ENCODE results near the gene FGD3. TPM values are rescaled to one million over a fixed set of nuclear protein-coding genes. Genes with fewer than 3 reads are reported as not detected.

Gene FGD3
- total and polyA plus RNA-seq, 9 of the 15 experiments (the other 6 are each of a cell fraction or from before 2014, with no cell fraction given), result 0.07 to 1.3 (median 0.29) TPM

DNA sequence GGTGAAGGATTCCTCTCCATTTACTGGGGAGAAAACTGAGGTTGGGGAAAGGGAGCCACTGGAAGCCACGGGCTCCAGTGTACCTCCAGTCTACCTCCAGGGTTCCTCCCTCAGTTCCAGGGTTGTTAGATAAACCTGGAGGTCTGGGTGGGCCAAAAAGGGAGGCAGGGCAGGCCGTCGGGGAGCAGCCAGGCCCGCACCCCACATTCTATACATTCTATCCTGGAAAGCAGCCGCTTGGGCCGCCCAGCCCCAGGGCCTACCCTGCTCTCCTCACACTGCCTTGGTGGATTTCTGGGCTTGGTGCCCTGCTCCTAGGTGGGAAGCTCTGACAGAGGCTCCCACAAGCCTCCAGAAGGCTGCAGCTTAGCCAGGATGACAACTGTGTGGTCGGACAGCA is 93.1 kb downstream of the FGD3 start:
- H4K20me1 ChIP-seq (replicated peaks; ENCODE audit: control insufficient read depth, insufficient read depth, low read length), result no peaks in the 10 kb centered on the region
- H3K27ac ChIP-seq (ENCODE audit: extremely low read depth, low read depth, low read length), result no peak overlapping the region
- no peaks in the 10 kb centered on the region for H3K9me1 ChIP-seq (ENCODE audit: control insufficient read depth, insufficient read depth, low read length)
- in situ Hi-C loops (cut with MboI), result no loop called here
- no peaks in the 10 kb centered on the region for H3K9me3 ChIP-seq (replicated peaks; ENCODE audit: control insufficient read depth, insufficient read depth, low read depth, low read length)
- no peak overlapping the region for H3K4me3 ChIP-seq
- POLR2A ChIA-PET, result interaction anchor here (0.6 to 1.9 kb wide), 2 partner anchors 13 to 26 kb away, joined by 3 to 4 read pairs; no protein-coding TSS in a partner anchor
- H3K79me2 ChIP-seq (ENCODE audit: control insufficient read depth, insufficient read depth, low read length), result no peaks in the 10 kb centered on the region
- CTCF ChIA-PET (ENCODE audit: low intra/inter-chr PET ratio), result no interaction called here
- H2AFZ ChIP-seq (ENCODE audit: low read depth, low read length), result no peak overlapping the region
- H3K36me3 ChIP-seq (ENCODE audit: control insufficient read depth, insufficient read depth, low read length), result no peaks in the 10 kb centered on the region
- peaks cover 7 to 33% of the 10 kb centered on the region in 2 experiments; a peak in 3 of 5 replicates for H3K4me1 ChIP-seq (replicated peaks in 1 of 2; ENCODE audit: control insufficient read depth in 2 of 2, insufficient read depth in 2 of 2, low read length in 2 of 2)
- BruUV-seq (replicated peaks), result no TSS peak
- H3K4me2 ChIP-seq (ENCODE audit: insufficient read depth, low read length), result no peak overlapping the region
- TF ChIP-seq HDAC8 (tag; IDR thresholded peaks at IDR 0.05) (no peak), PML (IDR thresholded peaks at IDR 0.05; ENCODE audit: low read length) (no peak), ZKSCAN1 (IDR thresholded peaks at IDR 0.05; ENCODE audit: low read depth, low read length) (no peak), CHD4 (IDR thresholded peaks at IDR 0.05; ENCODE audit: insufficient read depth, insufficient replicate concordance, low read depth, low read length, poor library complexity, severe bottlenecking) (no peak), HMG20B (CRISPR knock-in tag; IDR thresholded peaks at IDR 0.05) (no peak), ZFP36 (IDR thresholded peaks at IDR 0.05; ENCODE audit: low read depth, low read length, partially characterized antibody) (no peak), EP400 (IDR thresholded peaks at IDR 0.05) (no peak), SREBF2 (CRISPR knock-in tag; IDR thresholded peaks at IDR 0.05) (no peak), HMGN3 (IDR thresholded peaks at IDR 0.05; ENCODE audit: borderline replicate concordance, extremely low read depth, insufficient read length, low read depth, low read length) (no peak), SIRT6 (IDR thresholded peaks at IDR 0.05; ENCODE audit: low read depth, low read length) (no peak), TRIM24 (IDR thresholded peaks at IDR 0.05) (no peak), EGR1 (conservative IDR thresholded peaks at IDR 0.05) (no peak), ZNF263 (CRISPR knock-in tag; IDR thresholded peaks at IDR 0.05; ENCODE audit: borderline replicate concordance) (no peak)
- TF ChIP-seq, protein P1, sequence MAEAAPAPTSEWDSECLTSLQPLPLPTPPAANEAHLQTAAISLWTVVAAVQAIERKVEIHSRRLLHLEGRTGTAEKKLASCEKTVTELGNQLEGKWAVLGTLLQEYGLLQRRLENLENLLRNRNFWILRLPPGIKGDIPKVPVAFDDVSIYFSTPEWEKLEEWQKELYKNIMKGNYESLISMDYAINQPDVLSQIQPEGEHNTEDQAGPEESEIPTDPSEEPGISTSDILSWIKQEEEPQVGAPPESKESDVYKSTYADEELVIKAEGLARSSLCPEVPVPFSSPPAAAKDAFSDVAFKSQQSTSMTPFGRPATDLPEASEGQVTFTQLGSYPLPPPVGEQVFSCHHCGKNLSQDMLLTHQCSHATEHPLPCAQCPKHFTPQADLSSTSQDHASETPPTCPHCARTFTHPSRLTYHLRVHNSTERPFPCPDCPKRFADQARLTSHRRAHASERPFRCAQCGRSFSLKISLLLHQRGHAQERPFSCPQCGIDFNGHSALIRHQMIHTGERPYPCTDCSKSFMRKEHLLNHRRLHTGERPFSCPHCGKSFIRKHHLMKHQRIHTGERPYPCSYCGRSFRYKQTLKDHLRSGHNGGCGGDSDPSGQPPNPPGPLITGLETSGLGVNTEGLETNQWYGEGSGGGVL (CRISPR knock-in tag; IDR thresholded peaks at IDR 0.05), result no peak
- TF ChIP-seq, protein P2, sequence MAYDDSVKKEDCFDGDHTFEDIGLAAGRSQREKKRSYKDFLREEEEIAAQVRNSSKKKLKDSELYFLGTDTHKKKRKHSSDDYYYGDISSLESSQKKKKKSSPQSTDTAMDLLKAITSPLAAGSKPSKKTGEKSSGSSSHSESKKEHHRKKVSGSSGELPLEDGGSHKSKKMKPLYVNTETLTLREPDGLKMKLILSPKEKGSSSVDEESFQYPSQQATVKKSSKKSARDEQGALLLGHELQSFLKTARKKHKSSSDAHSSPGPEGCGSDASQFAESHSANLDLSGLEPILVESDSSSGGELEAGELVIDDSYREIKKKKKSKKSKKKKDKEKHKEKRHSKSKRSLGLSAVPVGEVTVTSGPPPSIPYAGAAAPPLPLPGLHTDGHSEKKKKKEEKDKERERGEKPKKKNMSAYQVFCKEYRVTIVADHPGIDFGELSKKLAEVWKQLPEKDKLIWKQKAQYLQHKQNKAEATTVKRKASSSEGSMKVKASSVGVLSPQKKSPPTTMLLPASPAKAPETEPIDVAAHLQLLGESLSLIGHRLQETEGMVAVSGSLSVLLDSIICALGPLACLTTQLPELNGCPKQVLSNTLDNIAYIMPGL (CRISPR knock-in tag; IDR thresholded peaks at IDR 0.05), result no peak
- TF ChIP-seq, protein P3, sequence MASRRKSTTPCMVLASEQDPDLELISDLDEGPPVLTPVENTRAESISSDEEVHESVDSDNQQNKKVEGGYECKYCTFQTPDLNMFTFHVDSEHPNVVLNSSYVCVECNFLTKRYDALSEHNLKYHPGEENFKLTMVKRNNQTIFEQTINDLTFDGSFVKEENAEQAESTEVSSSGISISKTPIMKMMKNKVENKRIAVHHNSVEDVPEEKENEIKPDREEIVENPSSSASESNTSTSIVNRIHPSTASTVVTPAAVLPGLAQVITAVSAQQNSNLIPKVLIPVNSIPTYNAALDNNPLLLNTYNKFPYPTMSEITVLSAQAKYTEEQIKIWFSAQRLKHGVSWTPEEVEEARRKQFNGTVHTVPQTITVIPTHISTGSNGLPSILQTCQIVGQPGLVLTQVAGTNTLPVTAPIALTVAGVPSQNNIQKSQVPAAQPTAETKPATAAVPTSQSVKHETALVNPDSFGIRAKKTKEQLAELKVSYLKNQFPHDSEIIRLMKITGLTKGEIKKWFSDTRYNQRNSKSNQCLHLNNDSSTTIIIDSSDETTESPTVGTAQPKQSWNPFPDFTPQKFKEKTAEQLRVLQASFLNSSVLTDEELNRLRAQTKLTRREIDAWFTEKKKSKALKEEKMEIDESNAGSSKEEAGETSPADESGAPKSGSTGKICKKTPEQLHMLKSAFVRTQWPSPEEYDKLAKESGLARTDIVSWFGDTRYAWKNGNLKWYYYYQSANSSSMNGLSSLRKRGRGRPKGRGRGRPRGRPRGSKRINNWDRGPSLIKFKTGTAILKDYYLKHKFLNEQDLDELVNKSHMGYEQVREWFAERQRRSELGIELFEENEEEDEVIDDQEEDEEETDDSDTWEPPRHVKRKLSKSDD (conservative IDR thresholded peaks at IDR 0.05; ENCODE audit: low read length), result no peak
- DNase-seq (ENCODE audit: extremely low read depth in 1 of 4, low spot score in 3 of 4) (no peak), ATAC-seq (no peak), FAIRE-seq (no peak)
- H3K27me3 ChIP-seq (ENCODE audit: control insufficient read depth in 2 of 2, insufficient read depth in 2 of 2, low read length in 2 of 2), result peaks cover 0 to 7% of the 10 kb centered on the region in 2 experiments; a peak in 2 of 5 replicates
- intact Hi-C loops (cut with micrococcal nuclease), result no loop called here
- H3K9ac ChIP-seq (ENCODE audit: insufficient read depth in 1 of 2, low read depth in 2 of 2, low read length in 2 of 2), result no peak overlapping the region; a peak in 1 of 4 replicates
- 39% methylated on average over 7 of the region's 7 CpGs for WGBS (ENCODE audit: insufficient coverage, low coverage, missing lambda C conversion rate)

All from K562 (cell line).